Hepatocyte (in vitro differentiated cells): ENCODE results near the gene RUBCN. TPM values are rescaled to one million over a fixed set of nuclear protein-coding genes. Genes with fewer than 3 reads are reported as not detected.
A peak's percentile ranks its signal among the peaks of the same experiment; 100 is the strongest.

Experiments used
- DNase-seq: peaks from one replicate; pipeline ENCODE4 v3.0.0-alpha.2; 2016; ENCODE audit warnings: low spot score
- H2AFZ ChIP-seq: fragments of 200-600 bp; sonication (generic); 2 replicates; pipeline ENCODE4 v1.6.0; 2016; ENCODE audit warnings: antibody characterized with exemption, mild to moderate bottlenecking
- H3K27ac ChIP-seq: fragments of 200-600 bp; sonication (generic); 2 replicates; pipeline ENCODE4 v1.5.1; 2016; ENCODE audit warnings: mild to moderate bottlenecking
- H3K27me3 ChIP-seq: fragments of 200-600 bp; sonication (generic); 2 replicates; pipeline ENCODE4 v1.6.1; 2016
- H3K36me3 ChIP-seq: fragments of 200-600 bp; sonication (generic); replicated peaks from 2 replicates; pipeline ENCODE4 v1.5.1; 2016; ENCODE audit warnings: low read depth; ENCODE audit not compliant: insufficient read depth
- H3K4me1 ChIP-seq: fragments of 200-600 bp; sonication (generic); 2 replicates; pipeline ENCODE4 v1.5.1; 2016; ENCODE audit warnings: mild to moderate bottlenecking, moderate library complexity; ENCODE audit not compliant: insufficient read depth
- H3K4me2 ChIP-seq: fragments of 200-600 bp; sonication (generic); 2 replicates; pipeline ENCODE4 v1.6.0; 2016
- H3K4me3 ChIP-seq: fragments of 200-600 bp; sonication (generic); 2 replicates; pipeline ENCODE4 v1.5.1; 2016; ENCODE audit warnings: mild to moderate bottlenecking
- H3K79me2 ChIP-seq: fragments of 200-600 bp; sonication (generic); 2 replicates; pipeline ENCODE4 v1.6.0; 2017; ENCODE audit warnings: mild to moderate bottlenecking
- H3K9me2 ChIP-seq: fragments of 200-600 bp; sonication (generic); replicated peaks from 2 replicates; pipeline ENCODE4 v1.6.0; 2017; ENCODE audit warnings: mild to moderate bottlenecking; ENCODE audit not compliant: insufficient read depth
- H3K9me3 ChIP-seq: fragments of 200-600 bp; sonication (generic); 2 replicates; pipeline ENCODE4 v1.5.1; 2016; ENCODE audit warnings: low read depth, mild to moderate bottlenecking
- H4K20me1 ChIP-seq: fragments of 200-600 bp; sonication (generic); 2 replicates; pipeline ENCODE4 v1.6.0; 2016; ENCODE audit warnings: mild to moderate bottlenecking; ENCODE audit not compliant: insufficient read depth, poor library complexity, severe bottlenecking
- EZH2 ChIP-seq: fragments of 200-600 bp; sonication (generic); IDR thresholded peaks from 2 replicates; pipeline ENCODE4 v1.6.1; 2016; ENCODE audit warnings: antibody characterized with exemption, mild to moderate bottlenecking, borderline replicate concordance
- EZH2phosphoT487 ChIP-seq: fragments of 200-600 bp; sonication (generic); IDR thresholded peaks from one replicate; pipeline ENCODE4 v1.6.1; 2018; ENCODE audit warnings: antibody characterized with exemption, mild to moderate bottlenecking, low read depth, moderate library complexity; ENCODE audit not compliant: unreplicated experiment, severe bottlenecking
- WGBS: methylation state at CpG from one replicate; pipeline ENCODE4 v1.1.6; 2016; ENCODE audit warnings: low lambda C conversion rate; ENCODE audit errors: missing lambda C conversion rate; 5-methylcytosine and 5-hydroxymethylcytosine counted together
- polyA plus RNA-seq: library from polyadenylated mRNA; unstranded; fragments of >200 nt; fragmentation: Nextera tagmentation; extraction: Ambion mirVana; gene quantifications from 2 replicates; pipeline ENCODE4 v1.2.1, GENCODE V29; 2016
- total RNA-seq: library from RNA; depleted of rRNA; stranded (reverse); fragments of >200 nt; gene quantifications from 2 replicates; pipeline ENCODE4 v1.2.3, GENCODE V29; 2014
- TF ChIP-seq, protein P1 (sequence below): fragments of 200-600 bp; sonication (generic); IDR thresholded peaks from 2 replicates; pipeline ENCODE4 v1.5.1; 2016; ENCODE audit warnings: antibody characterized with exemption, mild to moderate bottlenecking; ENCODE audit not compliant: poor library complexity

The RUBCN gene
- total and polyA plus RNA-seq, 2 experiments from 2014 or later: 7.2 to 11.0 TPM

DNA sequence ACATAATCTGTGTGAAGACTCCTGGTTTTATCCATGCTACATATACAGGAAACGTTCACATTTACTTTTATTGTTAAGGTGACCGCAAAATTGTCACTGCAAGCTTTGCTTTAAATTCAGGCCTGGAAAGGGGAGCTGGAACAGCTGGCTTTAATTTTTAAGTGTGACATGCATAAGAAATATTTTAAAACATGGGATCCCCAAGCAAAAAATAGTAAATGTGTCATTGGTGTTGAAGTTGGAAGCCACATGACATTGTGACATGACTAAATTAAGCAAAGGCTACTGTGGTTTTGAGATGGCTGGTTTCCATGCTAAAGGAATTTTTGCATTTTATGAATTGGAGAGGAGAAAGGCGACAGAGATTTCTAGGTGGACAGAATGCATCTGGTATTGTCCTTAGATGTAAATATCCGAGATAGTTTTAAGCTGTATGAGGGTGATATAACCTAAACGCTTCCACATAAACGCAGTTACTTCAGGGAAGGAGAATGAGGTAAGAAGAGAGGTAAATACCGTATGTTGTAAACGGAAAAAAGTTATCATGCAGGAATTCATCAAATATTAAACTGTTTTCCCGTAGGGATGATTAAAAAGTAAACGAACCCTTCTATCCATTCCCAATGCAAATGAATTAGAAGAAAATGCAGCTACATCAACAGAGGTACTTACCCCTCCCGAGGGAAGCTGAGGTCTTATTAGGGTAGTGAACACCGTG lies 12.1 kb upstream of the RUBCN start:
- H3K4me2 ChIP-seq: peak overlapping the region; percentile 85
- WGBS: 30% methylated on average over 12 of the region's 12 CpGs
- TF ChIP-seq, protein P1, sequence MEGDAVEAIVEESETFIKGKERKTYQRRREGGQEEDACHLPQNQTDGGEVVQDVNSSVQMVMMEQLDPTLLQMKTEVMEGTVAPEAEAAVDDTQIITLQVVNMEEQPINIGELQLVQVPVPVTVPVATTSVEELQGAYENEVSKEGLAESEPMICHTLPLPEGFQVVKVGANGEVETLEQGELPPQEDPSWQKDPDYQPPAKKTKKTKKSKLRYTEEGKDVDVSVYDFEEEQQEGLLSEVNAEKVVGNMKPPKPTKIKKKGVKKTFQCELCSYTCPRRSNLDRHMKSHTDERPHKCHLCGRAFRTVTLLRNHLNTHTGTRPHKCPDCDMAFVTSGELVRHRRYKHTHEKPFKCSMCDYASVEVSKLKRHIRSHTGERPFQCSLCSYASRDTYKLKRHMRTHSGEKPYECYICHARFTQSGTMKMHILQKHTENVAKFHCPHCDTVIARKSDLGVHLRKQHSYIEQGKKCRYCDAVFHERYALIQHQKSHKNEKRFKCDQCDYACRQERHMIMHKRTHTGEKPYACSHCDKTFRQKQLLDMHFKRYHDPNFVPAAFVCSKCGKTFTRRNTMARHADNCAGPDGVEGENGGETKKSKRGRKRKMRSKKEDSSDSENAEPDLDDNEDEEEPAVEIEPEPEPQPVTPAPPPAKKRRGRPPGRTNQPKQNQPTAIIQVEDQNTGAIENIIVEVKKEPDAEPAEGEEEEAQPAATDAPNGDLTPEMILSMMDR: no peak
- TF ChIP-seq EZH2 (no peak), EZH2phosphoT487 (no peak)
- no peaks in the 10 kb centered on the region for H3K27me3 ChIP-seq
- H3K4me3 ChIP-seq: peak overlapping the region; percentile 65
- no peaks in the 10 kb centered on the region for H3K36me3 ChIP-seq
- no peak for DNase-seq
- H3K9me2 ChIP-seq: no peaks in the 10 kb centered on the region
- peaks cover 10% of the 10 kb centered on the region for H3K4me1 ChIP-seq
- peaks cover 28% of the 10 kb centered on the region for H3K79me2 ChIP-seq
- no peaks in the 10 kb centered on the region for H3K9me3 ChIP-seq
- H2AFZ ChIP-seq: peak overlapping the region; percentile 86
- H3K27ac ChIP-seq: peak overlapping the region; percentile 61
- H4K20me1 ChIP-seq: peaks cover 31% of the 10 kb centered on the region

DNA sequence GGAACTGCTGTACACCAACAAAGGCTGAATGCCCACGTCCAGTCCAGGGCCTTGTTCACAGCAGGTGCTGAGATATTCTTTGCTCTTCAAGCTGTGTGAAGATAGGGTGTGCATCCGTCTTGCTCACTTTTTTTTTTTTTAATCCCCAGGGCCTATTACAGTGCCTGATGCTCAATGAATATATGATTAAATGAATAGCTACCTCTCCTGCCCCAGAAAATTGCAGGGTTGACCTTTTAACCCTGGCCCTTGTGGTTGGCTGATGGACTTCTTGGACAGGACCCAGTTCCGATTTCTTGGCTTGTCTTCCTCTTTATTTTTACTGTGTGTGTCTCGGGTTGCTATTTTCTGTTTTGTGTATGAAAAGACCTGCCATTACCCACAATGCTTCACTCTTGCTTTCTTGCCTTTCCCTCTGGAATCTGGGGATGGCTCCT lies 10.1 kb upstream of the RUBCN start:
- Histone ChIP-seq H3K9me3 (no peaks in the 10 kb centered on the region), H3K79me2 (peaks cover 9% of the 10 kb centered on the region), H3K27me3 (no peaks in the 10 kb centered on the region), H3K27ac (no peak overlapping the region), H4K20me1 (peaks cover 12% of the 10 kb centered on the region), H3K4me1 (peaks cover 3% of the 10 kb centered on the region), H3K4me3 (no peak overlapping the region), H3K4me2 (no peak overlapping the region), H3K9me2 (no peaks in the 10 kb centered on the region), H2AFZ (no peak overlapping the region), H3K36me3 (no peaks in the 10 kb centered on the region)
- 80% methylated on average over 4 of the region's 4 CpGs for WGBS
- TF ChIP-seq EZH2phosphoT487 (no peak), EZH2 (no peak)
- TF ChIP-seq, protein P1: no peak
- DNase-seq: no peak

DNA sequence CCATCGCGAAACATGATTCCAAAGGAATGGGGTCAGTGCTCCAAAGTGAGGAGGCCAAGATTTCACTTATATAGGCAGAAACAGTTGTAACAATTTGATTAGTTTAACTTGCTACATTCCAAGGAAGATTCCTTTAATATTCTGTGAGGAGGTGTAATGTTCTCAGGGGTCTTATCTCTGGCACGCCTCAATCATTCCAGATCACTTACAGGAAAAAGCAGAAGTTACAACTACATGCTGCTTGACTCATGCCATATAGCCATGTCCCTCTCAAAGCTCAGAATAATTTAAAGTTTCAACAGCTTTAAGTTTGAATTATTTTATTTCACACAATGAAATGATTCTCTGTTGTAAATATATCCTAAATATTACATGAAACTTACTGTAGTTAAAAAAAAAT lies 9.5 kb upstream of the RUBCN start:
- H3K4me1 ChIP-seq: no peaks in the 10 kb centered on the region
- H3K9me2 ChIP-seq: no peaks in the 10 kb centered on the region
- DNase-seq: no peak
- no peak overlapping the region for H3K4me3 ChIP-seq
- H3K27ac ChIP-seq: no peak overlapping the region
- H3K9me3 ChIP-seq: no peaks in the 10 kb centered on the region
- no peaks in the 10 kb centered on the region for H3K36me3 ChIP-seq
- no peak for TF ChIP-seq EZH2phosphoT487
- TF ChIP-seq, protein P1: no peak
- TF ChIP-seq EZH2: no peak
- no peak overlapping the region for H3K4me2 ChIP-seq
- no peak overlapping the region for H2AFZ ChIP-seq
- H3K79me2 ChIP-seq: peaks cover 2% of the 10 kb centered on the region
- H4K20me1 ChIP-seq: peaks cover 5% of the 10 kb centered on the region
- 80% methylated on average over 3 of the region's 3 CpGs for WGBS
- H3K27me3 ChIP-seq: no peaks in the 10 kb centered on the region
